IMR-90 (cell line): ENCODE results near the gene DKK3. TPM values are rescaled to one million over a fixed set of nuclear protein-coding genes. Genes with fewer than 3 reads are reported as not detected.

ENCODE experiments used
- ATAC-seq: fragments of 200-7000 bp; cut with Tn5 transposase; 2 replicates; pipeline ENCODE4 v1.9.1; 2020; ENCODE audit warnings: low read depth, mild to moderate bottlenecking, moderate library complexity
- BruUV-seq: library from RNA; stranded (reverse); fragments of 400-500 nt; replicated peaks from 2 replicates; lab custom pipeline; 2021; lab: Mats Ljungman, UMichigan
- CTCF ChIA-PET: fragments of 300-600 bp; formaldehyde crosslinking; extraction: SDS; loops from one replicate; lab custom pipeline; 2021; ENCODE audit warnings: antibody characterized with exemption; lab: Yijun Ruan, JAX
- POLR2A ChIA-PET: fragments of 300-600 bp; sonication (Branson Sonifier 250); formaldehyde crosslinking; loops from one replicate; lab custom pipeline; 2022; ENCODE audit warnings: antibody characterized with exemption; ENCODE audit not compliant: unreplicated experiment; lab: Charles Lee
- DNase-seq: peaks from one replicate; pipeline ENCODE4 v3.0.0; 2013
- H2AFZ ChIP-seq: replicated peaks from 2 replicates; pipeline ENCODE3; 2013; ENCODE audit warnings: low read length, mild to moderate bottlenecking; ENCODE audit not compliant: poor library complexity
- H2AK5ac ChIP-seq: 2 replicates; pipeline ENCODE4 v1.6.1; 2013; ENCODE audit warnings: low read depth, low read length, inconsistent platforms
- H2AK9ac ChIP-seq: replicated peaks from 2 replicates; pipeline ENCODE3; 2013; ENCODE audit warnings: mild to moderate bottlenecking, low read depth, low read length, moderate library complexity; ENCODE audit not compliant: poor library complexity
- H2BK120ac ChIP-seq: 2 replicates; pipeline ENCODE4 v1.6.1; 2013; ENCODE audit warnings: low read depth, low read length, inconsistent platforms
- H2BK15ac ChIP-seq: 3 replicates; pipeline ENCODE4 v1.6.1; 2013; ENCODE audit warnings: low read depth, low read length, inconsistent platforms
- H2BK20ac ChIP-seq: 2 replicates; pipeline ENCODE4 v1.6.1; 2013; ENCODE audit warnings: low read depth, mild to moderate bottlenecking, inconsistent platforms, low read length, moderate library complexity
- H2BK5ac ChIP-seq: 2 replicates; pipeline ENCODE4 v1.6.1; 2013; ENCODE audit warnings: mild to moderate bottlenecking, low read depth, low read length, inconsistent platforms; ENCODE audit not compliant: poor library complexity, severe bottlenecking
- H3K14ac ChIP-seq: replicated peaks from 2 replicates; pipeline ENCODE4 v1.6.1; 2013; ENCODE audit warnings: low read depth, low read length, inconsistent platforms
- H3K18ac ChIP-seq: 2 replicates; pipeline ENCODE4 v1.6.1; 2013; ENCODE audit warnings: low read depth, low read length, control low read depth
- H3K23ac ChIP-seq: 2 replicates; pipeline ENCODE4 v1.6.1; 2013; ENCODE audit warnings: low read depth, low read length, inconsistent platforms
- H3K27ac ChIP-seq: 2 replicates; pipeline ENCODE4 v1.5.1; 2013; ENCODE audit warnings: mild to moderate bottlenecking, control low read depth, low read length; ENCODE audit not compliant: insufficient read depth
- H3K27me3 ChIP-seq: 2 replicates; pipeline ENCODE4 v1.6.1; 2013; ENCODE audit warnings: low read length; ENCODE audit not compliant: control insufficient read depth, insufficient read depth
- H3K36me3 ChIP-seq: 2 replicates; pipeline ENCODE4 v1.6.1; 2013; ENCODE audit warnings: low read length, mixed read lengths; ENCODE audit not compliant: control insufficient read depth, insufficient read depth
- H3K4ac ChIP-seq: 2 replicates; pipeline ENCODE4 v1.6.1; 2013; ENCODE audit warnings: low read depth, low read length, inconsistent platforms
- H3K4me1 ChIP-seq: 2 replicates; pipeline ENCODE4 v1.6.1; 2013; ENCODE audit warnings: low read length, mixed read lengths; ENCODE audit not compliant: control insufficient read depth, insufficient read depth
- H3K4me2 ChIP-seq: 2 replicates; pipeline ENCODE4 v1.6.1; 2013; ENCODE audit warnings: low read depth, mild to moderate bottlenecking, control low read depth, low read length, moderate library complexity
- H3K4me3 ChIP-seq: 2 replicates; pipeline ENCODE4 v1.5.1; 2013; ENCODE audit warnings: low read depth, mild to moderate bottlenecking, control low read depth, low read length, moderate library complexity; ENCODE audit not compliant: insufficient read depth
- H3K56ac ChIP-seq: 2 replicates; pipeline ENCODE4 v1.6.1; 2013; ENCODE audit warnings: low read length, inconsistent platforms; ENCODE audit not compliant: insufficient read depth; ENCODE audit errors: extremely low read depth
- H3K79me1 ChIP-seq, 2 experiments: 2 replicates each; pipeline ENCODE4 v1.6.1; 2013; ENCODE audit warnings: low read length in 2 of 2, inconsistent platforms in 1 of 2, low read depth in 1 of 2
- H3K9ac ChIP-seq: 2 replicates; pipeline ENCODE4 v1.6.1; 2013; ENCODE audit warnings: low read depth, low read length, control low read depth
- H3K9me1 ChIP-seq: 2 replicates; pipeline ENCODE4 v1.6.1; 2013; ENCODE audit warnings: low read length, inconsistent platforms; ENCODE audit not compliant: insufficient read depth
- H3K9me3 ChIP-seq: 2 replicates; pipeline ENCODE4 v1.6.1; 2013; ENCODE audit warnings: low read length; ENCODE audit not compliant: control insufficient read depth, insufficient read depth
- H4K20me1 ChIP-seq: 2 replicates; pipeline ENCODE4 v1.6.1; 2013; ENCODE audit warnings: low read length, inconsistent platforms; ENCODE audit not compliant: insufficient read depth
- H4K5ac ChIP-seq: 2 replicates; pipeline ENCODE4 v1.6.1; 2013; ENCODE audit warnings: mild to moderate bottlenecking, low read depth, low read length, control low read depth
- H4K8ac ChIP-seq, 2 experiments: 2 replicates each; pipeline ENCODE4 v1.6.1; 2013; ENCODE audit warnings: low read depth in 2 of 2, low read length in 2 of 2, control low read depth in 1 of 2, inconsistent platforms in 1 of 2
- H4K91ac ChIP-seq: 2 replicates; pipeline ENCODE4 v1.6.1; 2013; ENCODE audit warnings: low read depth, low read length, inconsistent platforms; ENCODE audit not compliant: insufficient read depth
- BHLHE40 ChIP-seq: fragments of 150-350 bp; IDR thresholded peaks from 2 replicates; pipeline ENCODE4 v1.6.1; 2016; ENCODE audit warnings: mild to moderate bottlenecking, low read depth, low read length
- CEBPB ChIP-seq: IDR thresholded peaks from 2 replicates; pipeline ENCODE4 v1.6.1; 2012; ENCODE audit warnings: low read depth, low read length, improper control_type of control experiment
- CHD1 ChIP-seq: IDR thresholded peaks from 2 replicates; pipeline ENCODE4 v1.6.1; 2012; ENCODE audit warnings: low read depth, low read length, improper control_type of control experiment
- FOS ChIP-seq: fragments of 150-350 bp; IDR thresholded peaks from 2 replicates; pipeline ENCODE4 v1.6.1; 2016; ENCODE audit warnings: low read depth, low read length
- MAFK ChIP-seq: IDR thresholded peaks from 2 replicates; pipeline ENCODE4 v1.6.1; 2012; ENCODE audit warnings: low read depth, low read length, improper control_type of control experiment
- MAZ ChIP-seq: IDR thresholded peaks from 2 replicates; pipeline ENCODE4 v1.6.1; 2012; ENCODE audit warnings: low read depth, mild to moderate bottlenecking, low read length, improper control_type of control experiment, moderate library complexity, borderline replicate concordance
- MXI1 ChIP-seq: IDR thresholded peaks from 2 replicates; pipeline ENCODE4 v1.6.1; 2012; ENCODE audit warnings: low read depth, mild to moderate bottlenecking, low read length, moderate library complexity, borderline replicate concordance
- NFE2L2 ChIP-seq: fragments of 150-350 bp; IDR thresholded peaks from 2 replicates; pipeline ENCODE4 v1.6.1; 2016; ENCODE audit warnings: low read depth, mild to moderate bottlenecking, low read length
- POLR2A ChIP-seq: IDR thresholded peaks from 2 replicates; pipeline ENCODE4 v1.6.1; 2012; ENCODE audit warnings: mild to moderate bottlenecking, low read depth, low read length
- RAD21 ChIP-seq: IDR thresholded peaks from 2 replicates; pipeline ENCODE4 v1.6.1; 2012; ENCODE audit warnings: low read length, improper control_type of control experiment
- RCOR1 ChIP-seq: IDR thresholded peaks from 2 replicates; pipeline ENCODE4 v1.6.1; 2012; ENCODE audit warnings: mild to moderate bottlenecking, low read length, improper control_type of control experiment; ENCODE audit not compliant: insufficient replicate concordance
- RFX5 ChIP-seq: IDR thresholded peaks from 2 replicates; pipeline ENCODE4 v1.8.0; 2012; ENCODE audit warnings: low read depth, mild to moderate bottlenecking, low read length, moderate library complexity
- SMC3 ChIP-seq: fragments of 150-350 bp; IDR thresholded peaks from 2 replicates; pipeline ENCODE4 v1.6.1; 2016; ENCODE audit warnings: low read depth, mild to moderate bottlenecking, antibody characterized with exemption, low read length, moderate library complexity
- WGBS, 2 experiments: methylation state at CpG; one replicate each; pipeline versions ENCODE4 v1.1.5 to v1.1.7; 2013; ENCODE audit warnings: missing lambda C conversion rate in 2 of 2; ENCODE audit not compliant: insufficient read length in 1 of 2; ENCODE audit errors: extremely low coverage in 2 of 2; 5-methylcytosine and 5-hydroxymethylcytosine counted together
- dilution Hi-C: fragments of 300-500 bp; cut with HindIII; formaldehyde crosslinking; loops from one replicate; pipeline ENCODE4 v1.14.3; 2018; ENCODE audit warnings: low sequenced_read_pairs; ENCODE audit not compliant: unreplicated experiment
- in situ Hi-C: fragments of 300-500 bp; cut with MboI; formaldehyde crosslinking; loops from 3 replicates; pipeline ENCODE4 v1.14.3; 2019; ENCODE audit warnings: low sequenced_read_pairs, inconsistent platforms, mixed read lengths
- intact Hi-C: fragments of 100-400 bp; cut with micrococcal nuclease; formaldehyde crosslinking; loops from 2 replicates; pipeline ENCODE4 v1.10.0; 2022
- polyA plus RNA-seq, 3 experiments: library from polyadenylated mRNA; depleted of rRNA; stranded (reverse); fragments of >200 nt; gene quantifications; 2 replicates each; pipeline ENCODE4 v1.2.3, GENCODE V29; 2012; ENCODE audit warnings: low replicate concordance in 1 of 3
- total RNA-seq: library from RNA; depleted of rRNA; stranded (reverse); fragments of >200 nt; gene quantifications from 2 replicates; pipeline ENCODE4 v1.2.3, GENCODE V29; 2012
- TF ChIP-seq, protein P1 (sequence below): fragments of 150-350 bp; IDR thresholded peaks from 2 replicates; pipeline ENCODE4 v1.6.1; 2016; ENCODE audit warnings: low read depth, mild to moderate bottlenecking, low read length, moderate library complexity, borderline replicate concordance
- TF ChIP-seq, protein P2 (sequence below): fragments of 150-350 bp; IDR thresholded peaks from 2 replicates; pipeline ENCODE4 v1.6.1; 2017; ENCODE audit warnings: mild to moderate bottlenecking, antibody characterized with exemption, low read length, low read depth

Gene DKK3
- total and polyA plus RNA-seq, 2 of the 4 experiments (the other 2 are of a cell fraction) = 453 to 964 TPM

DNA sequence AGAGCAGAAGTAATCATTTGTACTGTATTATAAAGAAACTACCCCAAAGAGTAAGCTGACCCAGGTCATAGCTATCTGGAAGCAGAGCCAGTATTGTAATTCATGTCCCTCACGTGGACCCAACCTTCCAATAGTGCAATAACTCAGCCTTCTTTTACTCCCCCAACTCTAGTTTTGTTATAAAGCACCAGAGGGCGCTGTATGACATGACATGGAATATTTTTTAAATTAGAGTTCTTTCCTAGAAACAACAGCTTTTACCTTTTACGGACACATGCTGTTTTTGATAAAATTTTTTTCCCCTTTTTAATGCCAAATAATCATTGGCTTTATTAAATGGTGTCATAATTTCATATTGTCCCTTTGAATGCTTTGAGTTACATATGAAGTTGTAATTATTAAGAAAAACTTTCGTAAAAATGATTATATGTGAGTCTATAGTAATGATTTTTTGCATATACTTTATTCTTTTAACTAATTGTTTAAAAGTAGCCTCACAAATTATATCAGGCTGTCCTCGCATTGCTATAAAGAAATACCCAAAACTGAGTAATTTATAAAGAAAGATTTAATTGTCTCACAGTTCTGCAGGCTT, 76.9 kb downstream of the DKK3 start:
- Histone ChIP-seq H3K9ac (no peak overlapping the region), H3K9me3 (no peaks in the 10 kb centered on the region), H3K36me3 (peaks cover 7% of the 10 kb centered on the region), H2BK15ac (no peak overlapping the region), H2BK5ac (peak overlapping the region; percentile 60), H2AFZ (no peak overlapping the region), H2AK5ac (no peak overlapping the region), H3K79me1 (peaks cover 16 to 22% of the 10 kb centered on the region in 2 experiments), H3K23ac (no peak overlapping the region), H2BK20ac (no peak overlapping the region), H3K4ac (0 out of 2 replicates have a peak overlapping the region, but pooled peaks have one; percentile 40), H3K27ac (no peak overlapping the region), H4K20me1 (no peaks in the 10 kb centered on the region), H3K18ac (no peak overlapping the region), H2AK9ac (no peak overlapping the region), H2BK120ac (no peak overlapping the region), H3K14ac (no peak overlapping the region), H3K56ac (no peak overlapping the region), H4K5ac (no peak overlapping the region), H4K91ac (no peak overlapping the region), H3K27me3 (no peaks in the 10 kb centered on the region), H3K4me1 (peaks cover 3% of the 10 kb centered on the region), H3K4me3 (no peak overlapping the region), H4K8ac (no peak overlapping the region), H3K9me1 (peaks cover 3% of the 10 kb centered on the region; the same call in 1 of the 2 replicates), H3K4me2 (no peak overlapping the region)
- no TSS peak for BruUV-seq
- intact Hi-C loops = loop anchor here (1.0 to 5.0 kb wide), 3 partner anchors 113 to 351 kb away; no protein-coding TSS in a partner anchor
- ChIA-PET CTCF (interaction anchor here (0.6 to 2.2 kb wide), 4 partner anchors 10 to 345 kb away, joined by 3 to 13 read pairs (median 4); no protein-coding TSS in a partner anchor), POLR2A (no interaction called here)
- in situ Hi-C loops = loop anchor here (10.0 kb wide), 1 partner anchor 113 kb away; no protein-coding TSS in a partner anchor
- no CpG with 5 or more reads among the region's 5 CpGs for WGBS, 2 experiments
- ATAC-seq (peak; percentile 53), DNase-seq (peak; percentile 74)
- dilution Hi-C loops = no loop called here
- TF ChIP-seq SMC3 = peak; percentile 71
- no peak for TF ChIP-seq RFX5
- TF ChIP-seq POLR2A = no peak
- TF ChIP-seq MAFK = no peak
- TF ChIP-seq MAZ = no peak
- TF ChIP-seq FOS = no peak
- 0 out of 2 replicates have a peak, but pooled peaks have one; percentile 13 for TF ChIP-seq BHLHE40
- TF ChIP-seq, protein P1, sequence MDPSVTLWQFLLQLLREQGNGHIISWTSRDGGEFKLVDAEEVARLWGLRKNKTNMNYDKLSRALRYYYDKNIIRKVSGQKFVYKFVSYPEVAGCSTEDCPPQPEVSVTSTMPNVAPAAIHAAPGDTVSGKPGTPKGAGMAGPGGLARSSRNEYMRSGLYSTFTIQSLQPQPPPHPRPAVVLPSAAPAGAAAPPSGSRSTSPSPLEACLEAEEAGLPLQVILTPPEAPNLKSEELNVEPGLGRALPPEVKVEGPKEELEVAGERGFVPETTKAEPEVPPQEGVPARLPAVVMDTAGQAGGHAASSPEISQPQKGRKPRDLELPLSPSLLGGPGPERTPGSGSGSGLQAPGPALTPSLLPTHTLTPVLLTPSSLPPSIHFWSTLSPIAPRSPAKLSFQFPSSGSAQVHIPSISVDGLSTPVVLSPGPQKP = no peak
- TF ChIP-seq MXI1 = no peak
- TF ChIP-seq CEBPB = 0 out of 2 replicates have a peak, but pooled peaks have one; percentile 5
- TF ChIP-seq, protein P2, sequence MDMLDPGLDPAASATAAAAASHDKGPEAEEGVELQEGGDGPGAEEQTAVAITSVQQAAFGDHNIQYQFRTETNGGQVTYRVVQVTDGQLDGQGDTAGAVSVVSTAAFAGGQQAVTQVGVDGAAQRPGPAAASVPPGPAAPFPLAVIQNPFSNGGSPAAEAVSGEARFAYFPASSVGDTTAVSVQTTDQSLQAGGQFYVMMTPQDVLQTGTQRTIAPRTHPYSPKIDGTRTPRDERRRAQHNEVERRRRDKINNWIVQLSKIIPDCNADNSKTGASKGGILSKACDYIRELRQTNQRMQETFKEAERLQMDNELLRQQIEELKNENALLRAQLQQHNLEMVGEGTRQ = peak; percentile 92
- no peak for TF ChIP-seq NFE2L2
- TF ChIP-seq RCOR1 = no peak
- TF ChIP-seq RAD21 = peak; percentile 78
- no peak for TF ChIP-seq CHD1
